DMS 273 (cell line): ENCODE measurements around the gene ZNF710.

Experiments used
- DNase-seq: peaks from one replicate; lab custom pipeline; 2025; ENCODE audit not compliant: unreplicated experiment; lab: John Stamatoyannopoulos, UW

Gene ZNF710

DNA sequence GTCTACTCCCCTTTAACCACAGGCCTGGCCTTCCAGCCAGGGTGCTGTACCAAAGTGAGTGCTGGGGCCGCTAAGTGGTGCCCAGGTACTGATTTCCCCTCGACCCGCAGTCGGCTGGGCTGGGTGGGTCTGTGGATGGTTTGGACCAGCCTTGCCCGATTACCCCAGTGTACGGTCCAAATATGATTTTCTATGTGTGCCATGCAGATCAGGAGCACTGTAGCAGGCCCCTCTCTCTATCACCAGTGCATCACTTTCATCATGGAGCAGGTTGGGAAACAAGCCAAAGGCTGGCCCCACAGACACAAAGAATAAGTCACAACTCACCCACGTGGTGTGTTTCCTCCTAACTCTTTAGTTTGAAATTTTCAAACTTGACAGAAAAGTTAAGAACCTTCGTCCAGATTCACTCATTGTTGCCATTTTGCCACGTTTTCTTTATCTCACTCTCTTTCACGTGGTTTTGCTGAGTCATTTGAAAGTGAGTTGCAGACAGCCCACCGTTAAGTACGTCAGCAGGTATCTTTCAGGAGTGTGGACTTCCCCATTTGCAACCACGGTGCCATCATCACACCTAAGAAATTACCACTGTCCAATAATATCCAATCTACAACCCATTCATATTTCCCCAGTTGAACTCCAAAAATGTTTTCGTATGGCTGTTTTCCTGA, 37.0 kb downstream of the ZNF710 start:
- DNase-seq, result no peak

DNA sequence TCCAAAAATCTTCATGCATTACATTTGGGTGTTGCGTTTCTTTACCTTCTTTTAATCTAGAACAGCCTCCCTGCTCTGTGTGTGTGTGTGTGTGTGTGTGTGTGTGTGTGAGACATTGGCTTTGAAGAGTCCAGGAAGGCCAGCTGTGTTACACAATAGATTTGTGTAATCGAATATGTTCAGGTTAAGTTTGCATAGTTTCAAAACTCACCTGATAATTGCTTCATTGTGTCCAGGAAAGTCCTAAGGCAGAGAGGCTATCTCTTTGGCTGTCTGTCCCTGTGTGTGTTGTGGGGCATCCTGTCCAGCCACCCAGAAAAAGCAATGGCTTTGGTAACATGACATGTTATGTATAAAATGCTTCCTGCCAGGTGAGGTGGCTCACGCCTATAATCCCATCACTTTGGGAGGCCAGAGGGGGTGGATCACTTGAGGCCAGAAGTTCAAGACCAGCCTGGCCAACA, 37.5 kb downstream of the ZNF710 start:
- DNase-seq, result no peak

GRCh38 chr15:90039996-90040395, 38.9 kb downstream of the ZNF710 start:
- no peak for DNase-seq

DNA sequence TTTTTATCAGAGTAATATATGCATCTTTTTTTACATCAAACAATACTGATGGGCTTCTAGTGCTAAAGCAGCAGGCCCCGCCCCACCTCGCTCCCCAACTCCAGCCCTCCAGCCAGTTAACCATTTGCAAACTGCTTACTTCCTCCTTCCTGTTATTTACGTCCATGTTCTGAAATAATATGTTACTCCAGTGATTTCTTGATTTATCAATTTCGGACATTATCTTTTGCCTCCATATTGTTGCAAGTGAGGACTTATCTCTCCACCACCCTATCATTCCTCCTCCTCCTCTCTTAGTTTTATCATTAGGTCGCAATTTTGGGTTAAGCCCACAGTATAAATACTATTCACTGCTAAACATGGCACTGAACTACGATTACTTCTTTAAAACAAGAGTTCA, 39.5 kb downstream of the ZNF710 start:
- DNase-seq, result no peak

- DNase-seq, result no peak
These were observed 41.2 kb downstream of the ZNF710 start for GRCh38 chr15:90042356-90042755.

- DNase-seq, result no peak
These were observed 41.8 kb downstream of the ZNF710 start for GRCh38 chr15:90042766-90043529.

DNA sequence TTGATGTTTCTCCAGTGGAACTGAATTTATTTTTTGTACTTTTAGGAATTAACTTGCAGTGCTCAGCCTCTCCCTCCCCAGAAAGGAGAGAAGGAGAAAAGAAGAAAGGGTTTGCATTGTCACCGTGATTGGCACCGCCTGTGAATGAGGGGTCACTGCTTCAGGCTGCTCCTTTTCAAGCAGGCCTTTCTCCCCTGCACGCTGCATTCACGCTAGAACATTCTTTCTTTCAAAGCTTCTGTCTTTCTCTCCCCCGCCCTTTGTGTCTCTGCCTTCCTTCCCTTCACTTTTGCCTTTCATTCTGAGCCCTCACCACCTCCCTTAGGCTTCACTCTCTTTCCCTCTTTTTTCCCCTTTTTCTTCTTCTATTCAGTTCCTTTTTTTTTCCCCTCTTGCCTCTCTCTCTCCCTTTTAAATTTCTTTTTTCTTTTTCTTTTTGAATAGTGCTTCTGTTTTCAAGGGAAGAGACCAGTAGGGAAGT, 42.4 kb downstream of the ZNF710 start:
- no peak for DNase-seq

DNA sequence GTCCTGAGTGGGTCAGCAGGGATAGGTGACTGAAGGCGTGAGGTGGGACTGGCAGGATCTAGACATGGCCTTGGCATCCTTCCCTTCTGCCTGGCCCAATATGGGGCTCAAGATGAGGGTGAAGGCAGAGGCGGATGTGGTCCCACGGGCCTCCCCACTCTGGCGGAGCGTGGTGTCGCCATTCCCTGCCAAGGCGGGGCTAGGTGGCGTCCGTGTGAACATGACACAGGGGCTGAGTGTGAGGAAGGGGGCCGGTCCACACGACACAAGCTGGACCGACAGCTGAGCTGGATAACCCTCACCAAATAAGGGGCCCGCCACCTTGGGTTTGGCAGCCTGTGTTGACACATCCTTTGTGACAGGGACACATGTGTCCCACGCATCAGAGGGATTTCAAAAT, 43.1 kb downstream of the ZNF710 start:
- no peak for DNase-seq

- DNase-seq, result no peak
These were observed 43.8 kb downstream of the ZNF710 start for GRCh38 chr15:90044916-90045371.

DNA sequence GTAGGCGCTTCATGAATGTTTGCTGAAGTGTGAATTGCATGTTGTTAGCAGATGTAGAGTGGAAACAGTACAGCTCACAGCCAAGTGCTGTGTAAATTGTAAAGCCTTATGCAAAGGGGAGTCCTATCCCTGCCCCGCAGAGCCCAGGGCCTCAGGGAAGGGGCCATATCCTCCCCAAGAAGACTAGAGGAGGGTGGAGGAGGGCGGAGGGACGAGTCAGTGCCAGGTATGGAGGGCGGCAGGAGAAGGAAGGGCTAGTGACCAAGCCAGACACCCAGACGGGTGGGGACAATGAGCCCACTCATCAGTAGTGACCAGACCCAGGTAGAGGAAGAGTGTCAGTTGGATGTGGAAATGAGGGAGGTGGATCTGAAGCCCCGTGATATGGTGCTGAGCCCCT, 45.2 kb downstream of the ZNF710 start:
- DNase-seq, result no peak

DNA sequence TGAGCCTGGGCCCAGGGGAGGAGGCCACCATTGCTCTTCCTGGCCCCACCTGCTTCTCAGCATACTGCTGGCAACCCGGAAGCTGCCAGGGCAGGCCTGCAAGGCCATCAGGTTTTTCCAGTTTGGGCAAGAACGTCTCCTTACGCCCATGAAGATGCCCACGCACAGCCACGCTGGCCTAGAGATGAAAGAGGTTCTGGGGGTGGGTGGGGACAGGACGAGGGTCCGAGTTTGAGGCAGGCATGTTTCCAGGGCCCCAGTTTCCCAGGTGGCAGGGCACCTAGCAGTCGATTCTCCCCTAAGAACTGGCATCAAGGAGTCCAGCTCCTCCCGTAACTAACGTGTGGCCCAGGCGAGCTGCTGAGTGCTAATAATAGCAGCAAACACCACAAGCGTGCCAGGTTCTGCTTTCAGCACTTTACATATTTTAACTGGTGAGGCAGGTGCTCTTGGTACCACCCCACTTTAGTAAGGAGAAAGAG, 45.8 kb downstream of the ZNF710 start:
- DNase-seq, result peak; percentile 6

DNA sequence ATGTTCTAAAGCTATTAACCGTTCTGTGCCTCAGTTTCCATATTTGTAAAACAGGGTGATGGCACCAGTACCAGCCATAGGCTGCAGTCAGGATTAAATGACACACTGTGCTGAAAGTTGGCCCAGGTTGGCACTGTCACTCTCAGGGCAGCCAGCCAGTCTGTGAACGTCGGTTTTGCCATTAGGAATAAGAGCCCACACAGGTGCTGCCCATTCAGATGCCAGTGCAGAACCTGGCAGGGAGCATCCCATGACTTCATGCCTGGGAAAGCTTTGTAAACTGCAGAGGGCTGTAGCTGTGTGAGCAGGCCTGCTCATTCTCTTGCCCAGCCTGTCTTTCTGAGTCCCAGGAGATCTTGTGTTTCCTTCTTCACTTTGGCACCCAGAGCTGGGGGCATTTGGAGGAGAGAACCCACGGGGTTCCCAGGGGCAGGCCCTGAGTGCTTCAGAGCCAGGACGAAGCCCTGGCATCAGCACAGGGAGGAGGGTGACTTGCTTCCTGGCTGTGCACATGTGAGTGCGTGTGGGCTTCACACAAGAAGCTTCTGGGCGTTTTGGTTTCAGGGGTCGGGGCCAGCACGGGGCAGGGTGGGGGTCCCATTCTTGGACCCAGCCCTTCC, 46.9 kb downstream of the ZNF710 start:
- no peak for DNase-seq

DNA sequence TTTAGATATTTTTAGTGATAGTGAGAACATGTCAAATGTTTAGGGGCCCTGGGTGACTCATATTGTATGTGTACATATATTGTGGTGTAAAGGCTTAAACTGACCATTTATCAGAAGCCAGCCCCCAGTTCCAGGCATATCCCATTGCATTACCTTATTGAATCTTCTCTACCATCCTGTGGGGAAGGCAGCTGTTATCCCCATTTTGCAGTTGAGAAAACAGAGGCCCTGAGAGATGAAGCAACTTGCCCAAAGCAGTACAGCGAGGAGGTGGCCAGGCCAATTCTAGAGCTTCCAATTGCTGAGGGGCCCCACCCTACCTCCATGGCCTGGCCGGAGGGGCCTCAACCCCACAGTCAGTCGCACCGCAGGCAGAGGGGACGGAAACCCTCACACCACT, 47.9 kb downstream of the ZNF710 start:
- DNase-seq, result no peak

GRCh38 chr15:90049666-90050604, 48.8 kb downstream of the ZNF710 start:
- DNase-seq, result no peak

DNA sequence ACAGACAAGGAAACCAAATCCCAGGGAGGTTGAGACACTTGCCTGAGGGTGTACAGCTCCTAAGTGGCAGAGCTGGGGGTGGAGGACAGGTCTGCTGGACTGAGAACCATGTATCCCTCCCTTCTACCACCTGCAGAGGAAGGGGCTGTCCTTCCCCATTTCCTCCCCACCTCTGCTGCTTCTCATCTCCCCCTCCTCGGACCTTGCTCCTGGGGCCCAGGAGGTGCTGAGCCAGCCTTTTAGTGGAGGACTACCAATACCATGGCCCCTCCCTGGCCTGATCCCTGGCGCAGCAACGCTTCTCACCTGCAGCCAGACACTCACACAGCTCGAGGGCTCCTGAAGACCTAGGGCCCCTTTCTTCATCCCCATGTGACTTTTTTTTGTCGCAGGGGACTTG, 50.8 kb downstream of the ZNF710 start:
- DNase-seq, result no peak

GRCh38 chr15:90053685-90054466, 52.8 kb downstream of the ZNF710 start:
- DNase-seq, result no peak

- DNase-seq, result no peak
These were observed 53.5 kb downstream of the ZNF710 start for GRCh38 chr15:90054618-90055097.

- DNase-seq, result no peak
These were observed 54.1 kb downstream of the ZNF710 start for GRCh38 chr15:90055182-90055581.

GRCh38 chr15:90056529-90056928, 55.4 kb downstream of the ZNF710 start:
- no peak for DNase-seq

- DNase-seq, result no peak
These were observed 57.2 kb downstream of the ZNF710 start for GRCh38 chr15:90058308-90058707.
